HG03521 (cell line): ENCODE results near the gene SLC17A2.
"Not testable (repeated sequence)": the region's sequence is repeated elsewhere in the genome, so short reads cannot be mapped to it uniquely, and the experiment has no call there.

Experiments
- ATAC-seq: cut with Tn5 transposase; IDR thresholded peaks from one replicate; pipeline ENCODE4 v1.9.1; 2021; ENCODE audit warnings: mild to moderate bottlenecking, moderate library complexity; ENCODE audit not compliant: unreplicated experiment

The SLC17A2 gene

DNA sequence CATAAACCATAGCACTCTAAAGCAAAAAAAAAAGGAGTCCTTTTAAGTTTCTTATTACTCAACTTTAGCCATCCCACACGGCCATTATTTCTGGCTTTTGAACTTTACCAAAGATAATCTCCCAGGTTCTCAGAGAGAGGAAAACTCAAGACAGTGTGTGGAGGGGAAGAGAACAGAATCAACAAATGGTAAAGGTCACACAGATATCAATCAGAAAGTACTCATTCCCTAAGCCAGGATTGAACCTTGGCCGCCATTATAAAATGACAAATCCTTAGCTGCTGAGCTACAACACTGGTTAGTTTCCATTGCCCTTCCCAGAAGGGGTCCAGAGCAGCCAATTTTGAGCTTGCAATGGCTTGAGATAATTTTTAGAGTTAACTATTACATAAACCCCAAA, 22.0 kb upstream of the SLC17A2 start:
- no peak for ATAC-seq

GRCh38 chr6:25951296-25952032, 21.0 kb upstream of the SLC17A2 start:
- ATAC-seq: no peak

- ATAC-seq: no peak
Observed at GRCh38 chr6:25950297-25950696, 19.8 kb upstream of the SLC17A2 start.

GRCh38 chr6:25949695-25950094, 19.2 kb upstream of the SLC17A2 start:
- ATAC-seq: no peak

- not testable (repeated sequence) for ATAC-seq
Observed at GRCh38 chr6:25947492-25947891, 17.0 kb upstream of the SLC17A2 start.

DNA sequence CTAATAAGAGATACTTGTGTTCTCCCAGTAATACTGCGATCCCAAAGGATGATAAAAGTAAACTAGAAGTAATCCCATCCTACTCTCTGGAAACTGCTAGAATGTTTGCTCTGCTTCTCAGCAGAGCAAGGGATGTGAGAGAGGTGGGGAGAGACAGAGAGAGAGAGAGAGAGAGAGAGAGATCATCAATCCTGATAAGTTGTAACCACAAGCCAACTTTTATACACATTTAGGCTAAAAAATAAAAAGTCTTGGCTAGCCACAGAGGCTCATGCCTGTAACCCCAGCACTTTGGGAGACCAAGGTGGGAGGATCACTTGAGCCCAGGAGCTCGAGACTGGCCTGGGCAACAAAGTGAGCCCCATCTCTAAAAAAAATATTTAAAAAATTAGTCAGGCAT, 16.1 kb upstream of the SLC17A2 start:
- ATAC-seq: no peak

- ATAC-seq: not testable (repeated sequence)
Observed at GRCh38 chr6:25945738-25946137, 15.2 kb upstream of the SLC17A2 start.

DNA sequence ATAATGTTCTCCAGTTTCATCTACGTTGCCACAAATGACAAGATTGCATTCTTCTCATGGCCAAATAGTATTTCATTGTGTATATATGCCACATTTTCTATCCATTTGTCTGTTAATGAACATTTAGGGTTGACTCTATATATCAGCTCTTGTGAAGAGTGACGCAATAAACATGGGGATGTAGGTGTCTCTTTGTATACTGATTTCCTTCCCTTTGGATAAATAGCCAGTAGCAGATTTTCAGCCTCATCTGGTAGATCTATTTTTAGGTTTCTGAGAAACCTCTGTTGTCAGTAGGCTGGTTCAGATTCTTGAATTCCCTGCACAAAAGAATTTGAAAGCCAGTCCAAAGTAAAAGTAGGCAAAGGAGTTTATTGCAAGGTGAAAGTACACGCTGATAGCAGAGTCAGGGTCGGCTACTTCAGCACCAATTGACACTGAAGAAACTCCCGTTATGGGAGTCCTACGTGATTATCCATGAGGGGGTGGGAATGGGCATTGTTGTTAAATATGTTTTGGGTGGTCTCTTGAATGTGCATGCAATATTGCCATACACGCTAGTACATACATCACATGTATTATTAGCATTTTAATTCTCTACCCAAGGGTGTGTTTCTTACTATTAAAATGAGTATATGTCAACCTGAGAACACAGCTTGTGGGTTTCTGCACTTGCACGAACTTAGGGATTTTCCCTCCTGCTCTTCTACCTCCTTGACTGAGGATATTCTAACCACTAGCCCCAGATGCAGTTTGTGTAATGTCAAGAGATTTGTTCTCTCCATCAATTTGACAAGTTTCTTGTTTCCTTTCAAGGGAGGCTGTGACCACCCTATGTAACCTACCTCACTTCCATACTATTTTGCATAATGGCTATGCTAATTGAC, 14.4 kb upstream of the SLC17A2 start:
- ATAC-seq: peak; percentile 76

- no peak for ATAC-seq
Observed at GRCh38 chr6:25943887-25944286, 13.4 kb upstream of the SLC17A2 start.

- ATAC-seq: no peak
Observed at GRCh38 chr6:25942561-25943147, 12.2 kb upstream of the SLC17A2 start.

- ATAC-seq: no peak
Observed at GRCh38 chr6:25939593-25939992, 9.1 kb upstream of the SLC17A2 start.

- no peak for ATAC-seq
Observed at GRCh38 chr6:25935953-25936352, 5.5 kb upstream of the SLC17A2 start.

- ATAC-seq: no peak
Observed at GRCh38 chr6:25934735-25935313, 4.3 kb upstream of the SLC17A2 start.

GRCh38 chr6:25934156-25934555, 3.7 kb upstream of the SLC17A2 start:
- no peak for ATAC-seq

DNA sequence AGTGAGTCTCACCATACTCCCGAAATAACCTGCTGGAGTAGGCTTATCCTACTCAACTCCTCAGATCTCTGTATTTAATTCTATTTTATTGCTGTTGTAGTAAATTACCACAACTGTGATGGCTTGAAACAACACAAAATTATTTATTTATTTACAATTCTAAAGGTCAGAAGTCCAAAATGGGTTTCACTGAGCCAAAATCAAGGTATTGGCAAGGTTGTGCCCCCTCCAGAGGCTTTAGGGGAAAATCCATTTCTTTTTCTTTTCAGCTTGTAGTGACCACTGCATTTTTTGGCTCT, 869 bp upstream of the SLC17A2 start:
- no peak for ATAC-seq

GRCh38 chr6:25929785-25930184, 706 bp downstream of the SLC17A2 start:
- not testable (repeated sequence) for ATAC-seq

DNA sequence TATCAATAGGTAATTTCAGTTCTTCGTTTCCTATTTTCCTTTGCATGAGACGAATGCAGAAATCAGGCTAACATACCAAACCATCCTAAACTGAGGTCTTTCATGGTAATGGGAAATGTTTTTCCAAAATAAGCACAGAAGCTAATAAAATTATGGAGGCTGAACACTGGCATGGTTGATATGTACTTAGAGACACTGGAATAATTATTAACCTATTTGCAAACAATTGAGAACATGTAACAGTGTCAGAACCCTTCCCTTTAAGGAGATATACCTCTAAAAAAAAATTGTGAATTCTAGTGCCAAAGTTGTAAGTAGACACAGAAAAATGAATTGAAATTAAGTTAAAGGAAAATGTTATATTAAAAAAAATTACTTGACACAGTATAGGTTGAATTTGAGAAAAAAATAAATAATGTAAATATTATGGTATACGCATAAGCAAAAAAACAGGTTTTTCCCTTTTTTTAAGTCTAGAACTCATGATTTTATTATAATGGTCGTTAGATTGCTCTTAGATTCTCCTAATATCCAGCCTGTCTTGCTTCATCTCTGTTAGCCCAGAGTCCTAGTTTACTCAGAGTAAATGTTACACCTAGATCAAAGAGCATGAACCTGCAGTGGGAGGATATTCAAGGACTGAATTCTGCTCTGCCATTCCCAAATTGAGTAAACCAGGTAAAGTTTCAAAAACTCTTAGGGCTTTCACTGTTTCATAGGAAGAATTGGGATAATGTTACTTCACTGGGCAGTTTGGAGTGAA, 1.7 kb downstream of the SLC17A2 start:
- ATAC-seq: no peak

- ATAC-seq: no peak
Observed at GRCh38 chr6:25927756-25928216, 2.7 kb downstream of the SLC17A2 start.

- ATAC-seq: no peak
Observed at GRCh38 chr6:25927178-25927577, 3.3 kb downstream of the SLC17A2 start.

DNA sequence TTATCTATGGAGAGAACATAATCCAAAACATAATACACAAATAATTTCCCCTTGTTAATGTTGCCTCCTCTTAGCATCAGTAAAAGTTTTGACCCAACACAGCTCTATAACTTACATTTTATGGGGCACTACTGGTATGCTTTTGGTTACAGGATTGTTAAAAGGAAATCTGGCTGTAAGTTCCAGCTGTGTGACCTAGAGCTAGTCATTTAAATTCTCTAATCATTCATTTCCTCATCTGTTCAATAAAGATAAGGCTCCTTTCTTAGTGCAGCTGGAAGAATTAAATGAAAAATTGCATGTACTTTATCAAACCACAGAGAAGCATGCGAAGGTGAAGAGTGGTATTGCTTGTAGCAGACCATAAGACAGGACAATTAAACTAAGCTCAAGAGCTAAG, 4.6 kb downstream of the SLC17A2 start:
- no peak for ATAC-seq

DNA sequence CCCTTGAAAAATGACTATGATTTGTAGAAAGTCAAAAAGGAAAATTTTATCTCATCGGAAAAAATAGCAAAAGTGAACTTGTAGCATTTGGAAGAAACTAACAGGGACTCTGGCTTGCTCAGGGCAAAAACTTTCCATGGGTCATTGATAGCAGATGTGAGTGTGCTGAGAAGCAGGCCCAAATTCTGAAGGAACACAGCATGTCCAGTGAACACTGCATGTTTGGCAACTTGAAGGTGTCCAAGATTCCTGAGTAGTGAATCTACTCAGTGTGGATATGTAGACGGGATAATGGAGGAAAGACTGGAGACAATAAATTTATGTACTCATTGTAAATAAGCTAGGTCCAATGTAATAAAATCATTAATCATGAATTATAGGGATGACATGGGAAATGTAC, 8.2 kb downstream of the SLC17A2 start:
- no peak for ATAC-seq
